Activated effector memory CD4-positive, alpha-beta T cell treated with Interleukin-2 at 50 U/mL for 16 hours (primary cell): ENCODE measurements around the gene DESI1.
"Not testable (repeated sequence)": the region's sequence is repeated elsewhere in the genome, so short reads cannot be mapped to it uniquely, and the experiment has no call there.

Experiments used
- DNase-seq: peaks from one replicate; pipeline ENCODE4 v3.0.0-alpha.2; 2020

DESI1 gene

DNA sequence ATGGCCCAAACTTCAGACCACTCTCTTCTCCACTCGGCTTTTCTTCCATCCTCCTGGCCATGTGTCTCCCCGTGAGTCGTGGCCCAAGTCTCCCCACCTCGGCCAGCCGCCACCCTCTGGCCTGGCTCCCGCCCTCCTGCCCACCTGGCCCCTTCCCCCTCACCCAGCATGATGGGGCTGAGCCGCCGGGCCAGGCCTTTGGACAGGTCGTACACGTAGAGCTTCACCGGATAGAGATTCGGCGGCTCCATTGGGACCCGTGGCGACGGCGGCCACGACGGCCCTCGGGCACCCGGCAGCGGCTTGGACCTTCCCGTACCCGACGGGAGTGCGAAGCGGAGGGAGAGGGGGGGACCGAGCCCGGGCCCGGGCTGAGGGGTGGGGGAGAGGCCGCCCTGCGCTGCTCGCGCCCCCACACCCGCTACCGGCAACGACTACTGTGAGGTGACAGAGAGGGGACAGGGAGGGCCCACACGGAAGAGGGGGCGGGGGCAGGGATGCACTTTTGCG, at the start of gene DESI1:
Gene DESI1 (minus strand): TSS at position 455 of the 510 bp plus-strand sequence. CDS start 204 bp downstream, at position 251.
- no peak for DNase-seq

DNA sequence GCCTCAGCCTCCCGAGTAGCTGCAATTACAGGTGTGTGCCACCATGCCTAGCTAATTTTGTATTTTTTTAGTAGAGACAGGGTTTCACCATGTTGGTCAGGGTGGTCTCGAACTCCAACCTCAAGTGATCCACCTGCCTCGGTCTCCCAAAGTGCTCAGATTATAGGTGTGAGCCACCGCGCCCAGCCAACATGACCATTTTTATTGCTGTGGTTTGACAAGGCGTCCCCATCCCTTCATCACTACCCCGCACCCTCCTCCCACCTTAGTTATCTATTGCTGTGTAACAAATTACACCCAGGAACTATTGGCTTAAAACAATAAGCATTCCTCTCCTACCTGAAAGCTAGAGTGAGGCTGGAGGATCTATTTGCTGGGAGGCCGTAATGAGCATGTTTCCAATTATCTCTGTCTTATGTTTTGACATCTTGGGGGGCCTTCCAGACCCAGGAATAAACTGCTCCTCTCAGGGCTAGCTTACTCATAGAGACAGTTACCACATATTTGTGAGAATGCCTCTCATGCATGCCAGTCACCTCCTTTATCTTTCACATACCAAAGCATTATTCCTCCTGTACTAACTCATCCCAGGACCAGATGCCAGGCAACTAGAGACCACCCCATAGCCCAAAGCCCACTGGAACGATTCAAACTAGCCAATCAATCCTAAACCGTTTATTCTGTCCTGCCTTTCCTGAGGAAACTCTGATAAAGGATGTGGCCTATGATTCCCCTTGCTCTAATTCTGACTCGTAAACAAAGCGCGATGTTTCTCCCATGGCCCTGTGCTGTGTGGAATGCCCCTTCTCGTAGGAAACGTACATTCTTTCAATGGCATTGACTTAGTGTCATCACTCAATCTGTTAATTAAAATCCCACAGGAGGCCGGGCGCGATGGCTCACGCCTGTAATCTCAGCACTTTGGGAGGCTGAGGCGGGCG, 48.4 kb upstream of the DESI1 start:
- no peak for DNase-seq

DNA sequence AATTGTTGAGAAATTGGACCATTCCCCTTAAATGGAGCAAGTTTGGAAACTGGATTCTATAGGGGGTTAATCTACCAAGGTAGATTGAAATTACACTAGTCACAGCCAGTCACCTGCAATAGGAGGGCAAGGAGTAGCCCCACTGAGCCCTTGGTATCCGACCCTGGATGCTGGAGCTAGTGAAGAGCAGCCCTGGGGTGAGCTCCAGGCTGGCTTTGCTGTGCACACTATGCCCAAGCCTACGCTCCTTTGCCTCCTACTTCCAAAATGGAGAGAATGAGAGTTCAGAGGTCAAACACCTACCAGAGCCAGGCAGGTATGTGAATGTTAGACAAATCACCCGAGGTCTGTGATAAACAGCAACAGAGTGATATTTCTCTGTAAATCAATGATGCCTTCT, 44.1 kb upstream of the DESI1 start:
- no peak for DNase-seq

DNA sequence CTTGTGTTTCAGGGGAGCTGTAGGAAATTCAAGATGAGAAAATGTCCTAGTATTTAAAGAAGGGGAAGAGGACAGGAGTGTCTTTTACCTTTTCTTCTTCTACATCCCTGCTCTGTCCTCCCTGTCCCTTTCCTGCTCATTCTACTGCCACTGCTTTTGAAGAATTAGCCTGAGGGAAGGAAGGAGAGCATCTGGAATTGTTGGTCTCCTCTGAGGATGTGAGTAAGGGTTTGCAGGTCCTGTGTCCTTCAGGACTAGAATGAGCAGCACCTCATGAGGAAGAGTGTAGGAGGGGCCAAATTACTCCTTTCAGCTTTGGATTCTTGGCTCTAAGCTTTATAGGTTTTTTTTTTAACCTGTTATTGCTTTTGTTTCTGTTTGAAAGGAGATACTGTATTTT, 43.6 kb upstream of the DESI1 start:
- no peak for DNase-seq

DNA sequence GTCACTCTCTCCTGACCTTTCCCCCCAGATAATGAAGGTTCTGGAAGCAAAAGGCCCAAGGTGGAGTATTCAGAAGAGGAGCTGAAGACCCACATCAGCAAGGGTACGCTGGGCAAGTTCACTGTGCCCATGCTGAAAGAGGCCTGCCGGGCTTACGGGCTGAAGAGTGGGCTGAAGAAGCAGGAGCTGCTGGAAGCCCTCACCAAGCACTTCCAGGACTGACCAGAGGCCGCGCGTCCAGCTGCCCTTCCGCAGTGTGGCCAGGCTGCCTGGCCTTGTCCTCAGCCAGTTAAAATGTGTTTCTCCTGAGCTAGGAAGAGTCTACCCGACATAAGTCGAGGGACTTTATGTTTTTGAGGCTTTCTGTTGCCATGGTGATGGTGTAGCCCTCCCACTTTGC, 42.8 kb upstream of the DESI1 start:
- DNase-seq = not testable (repeated sequence)

DNA sequence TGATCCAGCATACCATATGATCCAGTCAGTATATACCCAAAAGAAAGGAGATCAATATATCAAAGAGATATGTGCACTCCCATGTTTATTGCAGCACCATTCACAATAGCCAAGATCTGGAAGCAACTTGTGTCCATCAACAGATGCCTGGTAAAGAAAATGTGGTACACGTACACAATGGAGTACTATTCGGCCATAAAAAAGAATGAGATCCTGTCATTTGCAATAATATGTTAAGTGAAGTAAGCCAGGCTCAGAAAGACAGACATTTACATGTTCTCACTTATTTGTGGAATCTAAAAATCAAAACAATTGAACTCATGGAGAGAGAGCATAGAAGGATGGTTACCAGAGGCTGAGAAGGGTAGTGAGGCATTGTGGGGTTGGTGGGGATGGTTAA, 40.9 kb upstream of the DESI1 start:
- DNase-seq = no peak

DNA sequence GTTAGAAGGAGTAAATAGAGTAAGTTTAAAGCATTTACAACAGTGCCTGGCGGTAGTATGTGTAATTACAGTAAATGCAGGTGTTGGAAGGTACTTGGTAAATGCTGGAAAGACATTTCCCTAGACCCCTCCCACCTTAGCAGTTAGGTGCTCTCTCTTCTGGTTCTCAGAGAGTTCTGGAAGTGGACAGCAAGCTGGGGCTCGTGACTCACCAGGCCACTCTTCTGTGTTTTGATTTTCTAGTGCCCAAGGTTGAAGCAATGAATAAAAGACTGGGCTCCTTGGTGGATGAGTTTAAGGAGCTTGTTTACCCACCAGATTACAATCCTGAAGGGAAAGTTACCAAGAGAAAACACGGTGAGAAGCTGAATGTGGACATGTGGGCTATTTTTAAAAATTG, 40.2 kb upstream of the DESI1 start:
- no peak for DNase-seq

DNA sequence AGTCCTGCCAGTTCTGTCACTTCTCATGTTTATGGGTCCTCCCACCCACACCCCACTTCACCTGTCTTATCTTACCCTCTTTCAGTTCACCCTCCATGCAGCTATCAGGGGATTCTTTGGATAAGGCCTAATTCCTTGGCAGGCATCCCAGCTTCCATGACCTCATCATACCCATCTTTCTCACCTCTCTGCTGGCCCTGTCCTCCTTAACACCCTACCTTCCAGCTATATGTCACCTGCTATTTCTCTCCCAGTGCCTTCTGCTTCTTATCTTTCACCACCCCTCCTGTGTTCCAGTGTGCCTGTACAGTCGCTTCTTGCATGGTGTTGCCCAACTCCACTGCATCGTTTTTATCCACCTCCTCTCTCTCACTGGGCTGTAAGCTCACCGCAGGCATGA, 39.6 kb upstream of the DESI1 start:
- no peak for DNase-seq

DNA sequence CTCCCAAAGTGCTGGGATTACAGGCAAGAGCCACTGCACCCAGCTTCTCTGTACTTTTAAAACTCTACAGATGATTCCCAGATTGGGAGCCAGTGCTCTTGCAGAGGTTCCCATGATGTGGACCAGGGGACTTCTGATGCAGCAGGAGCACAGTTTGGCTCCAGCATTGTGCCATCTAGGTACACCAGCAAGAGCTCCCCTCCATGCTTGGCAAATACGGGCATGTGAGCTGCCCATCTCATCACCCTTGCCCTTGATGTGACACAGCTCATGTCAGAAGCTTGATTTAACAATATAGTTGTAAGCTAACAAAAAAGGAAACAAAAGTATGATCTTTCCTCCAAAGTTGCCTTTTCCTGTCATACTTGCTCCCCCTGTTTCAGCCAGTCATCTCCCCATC, 39.1 kb upstream of the DESI1 start:
- DNase-seq = no peak

DNA sequence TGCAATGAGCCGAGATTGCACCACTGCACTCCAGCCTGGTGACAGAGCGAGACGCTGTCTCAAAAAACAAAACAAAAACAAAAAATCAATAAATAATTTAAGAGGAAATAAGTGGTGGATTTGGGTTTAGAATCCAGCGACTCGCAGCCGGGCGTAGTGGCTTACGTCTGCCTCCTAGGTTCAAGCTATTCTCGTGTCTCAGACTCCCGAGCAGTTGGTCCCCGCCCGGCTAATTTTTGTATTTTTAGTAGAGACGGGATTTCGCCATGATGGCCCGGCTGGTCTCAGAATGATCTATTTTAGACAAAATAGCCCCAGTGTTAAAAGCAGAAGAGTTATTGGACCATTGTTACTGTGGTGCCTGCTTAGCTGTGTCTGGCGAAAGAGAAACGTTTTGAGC, 38.0 kb upstream of the DESI1 start:
- no peak for DNase-seq

DNA sequence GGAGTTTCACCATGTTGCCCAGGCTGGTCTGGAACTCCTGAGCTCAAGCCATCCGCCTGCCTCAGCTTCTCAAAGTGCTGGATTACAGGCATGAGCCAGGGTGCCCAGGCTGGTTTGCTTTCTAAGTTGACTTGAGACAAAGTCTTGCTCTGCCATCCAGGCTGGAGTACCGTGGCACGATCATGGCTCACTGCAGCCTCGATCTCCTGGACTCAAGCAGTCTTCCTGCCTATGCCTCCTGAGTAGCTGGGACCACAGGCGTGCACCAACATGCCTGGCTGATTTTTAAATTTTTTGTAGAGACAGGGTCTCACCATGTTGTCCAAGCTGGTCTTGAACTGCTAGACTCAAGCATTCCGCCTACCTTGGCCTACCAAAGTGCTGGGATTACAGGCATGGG, 36.9 kb upstream of the DESI1 start:
- no peak for DNase-seq

DNA sequence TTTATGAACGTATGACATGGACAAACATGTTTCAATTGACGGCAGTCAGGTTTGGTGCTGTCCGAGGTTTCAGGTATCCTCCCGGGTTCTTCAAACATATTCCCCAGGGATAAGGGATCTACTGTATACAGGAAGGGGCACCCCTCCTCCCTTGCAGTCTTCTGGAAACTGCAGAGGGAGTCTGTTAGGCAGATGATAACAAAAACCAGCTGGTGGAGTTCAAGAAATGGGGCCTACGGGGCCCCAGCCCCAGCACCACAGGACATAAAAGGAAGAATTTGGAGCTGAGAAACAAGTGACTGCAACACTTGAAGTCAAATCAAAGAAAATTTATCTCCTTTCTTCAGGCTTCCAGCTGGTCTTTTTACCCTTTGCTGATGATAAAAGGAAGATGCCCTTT, 35.7 kb upstream of the DESI1 start:
- DNase-seq = no peak

DNA sequence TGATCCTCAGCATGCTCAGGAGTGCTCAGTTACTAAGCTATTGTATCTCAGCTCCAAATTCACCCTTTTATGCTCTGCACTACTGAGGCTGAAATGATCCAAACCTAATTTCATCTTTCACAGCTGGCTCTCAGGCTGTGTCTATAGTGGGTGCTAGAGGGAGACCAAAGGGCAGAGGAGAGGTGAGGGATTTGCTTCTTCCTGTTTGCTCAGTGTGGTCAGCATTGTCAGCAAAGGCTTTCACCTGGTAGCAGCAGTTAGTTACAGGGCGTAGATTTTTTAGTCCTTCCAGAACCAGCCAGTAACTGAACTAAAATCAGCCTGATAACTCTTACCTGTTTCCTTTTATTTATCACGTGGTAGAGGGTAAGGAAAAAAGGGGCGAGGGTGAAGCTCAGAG, 33.5 kb upstream of the DESI1 start:
- no peak for DNase-seq

DNA sequence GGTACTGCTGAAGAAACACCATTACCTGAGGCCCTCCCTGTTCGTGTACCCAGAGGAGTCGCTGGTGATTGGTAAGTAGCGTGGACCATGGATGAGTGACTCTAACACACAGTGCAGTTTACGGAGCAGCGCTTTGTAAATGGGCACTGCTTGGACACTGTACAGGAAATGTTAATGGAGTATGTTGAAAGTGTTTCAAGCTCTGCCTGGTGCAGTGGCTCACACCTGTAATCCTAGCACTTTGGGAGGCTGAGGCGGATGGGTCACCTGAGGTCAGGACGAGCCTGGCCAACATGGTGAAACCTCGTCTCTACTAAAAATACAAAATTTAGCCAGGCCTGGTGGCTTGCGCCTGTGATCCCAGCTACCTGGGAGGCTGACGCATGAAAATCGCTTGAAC, 30.0 kb upstream of the DESI1 start:
- no peak for DNase-seq

DNA sequence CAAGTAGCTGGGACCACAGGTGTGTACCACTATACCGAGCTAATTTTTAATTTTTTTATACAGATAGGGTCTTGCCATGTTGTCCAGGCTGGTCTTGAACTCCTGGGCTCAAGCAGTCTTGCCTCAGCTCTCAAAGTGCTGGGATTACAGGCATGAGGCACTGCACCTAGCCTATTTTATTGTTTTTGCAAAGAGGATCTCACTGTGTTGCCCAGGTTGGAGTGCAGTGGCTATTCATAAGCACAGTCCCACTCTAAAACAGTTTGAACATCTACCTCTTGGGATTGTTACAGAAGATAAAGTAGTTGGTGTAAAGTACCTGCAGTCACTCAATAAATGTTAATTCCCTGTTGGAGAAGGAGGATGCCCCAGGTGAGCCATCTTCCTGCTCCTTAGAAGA, 29.4 kb upstream of the DESI1 start:
- DNase-seq = no peak

DNA sequence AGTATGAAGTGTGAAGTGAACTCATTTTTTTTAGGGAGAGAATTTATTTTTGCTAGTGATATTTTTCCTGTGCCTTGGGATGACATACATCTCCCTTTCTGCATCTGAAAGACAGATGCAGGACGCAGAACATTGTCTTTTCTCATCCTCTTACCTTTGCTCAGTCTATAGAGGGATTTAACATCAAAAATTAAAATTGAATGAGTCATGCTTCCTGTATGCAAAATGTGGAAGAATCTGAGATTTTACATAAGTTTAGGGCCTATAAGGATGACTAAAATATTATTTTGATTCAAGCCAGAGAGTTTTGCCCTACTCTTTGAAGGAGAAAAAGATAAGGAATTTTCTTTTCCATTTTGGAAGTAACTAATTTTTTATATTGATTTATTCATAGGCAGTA, 27.6 kb upstream of the DESI1 start:
- no peak for DNase-seq

DNA sequence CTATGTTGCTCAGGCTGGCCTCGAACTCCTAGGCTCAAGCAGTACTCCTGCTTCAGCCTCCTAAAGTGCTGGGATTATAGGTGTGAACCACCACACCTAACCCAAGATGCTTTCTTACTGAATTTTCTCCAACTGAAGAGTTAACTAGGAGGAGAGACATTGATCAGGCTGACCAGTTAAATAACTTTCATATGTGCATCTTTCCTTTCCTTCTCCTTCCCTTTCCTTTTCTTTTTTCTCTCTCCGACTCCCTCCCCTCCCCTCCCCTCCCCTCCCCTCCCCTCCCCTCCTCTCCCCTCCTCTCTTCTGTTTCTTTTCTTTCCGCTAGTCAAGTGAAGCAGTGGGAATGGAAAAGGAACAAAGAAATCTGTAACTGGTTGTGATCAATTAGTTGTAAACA, 26.9 kb upstream of the DESI1 start:
- no peak for DNase-seq

DNA sequence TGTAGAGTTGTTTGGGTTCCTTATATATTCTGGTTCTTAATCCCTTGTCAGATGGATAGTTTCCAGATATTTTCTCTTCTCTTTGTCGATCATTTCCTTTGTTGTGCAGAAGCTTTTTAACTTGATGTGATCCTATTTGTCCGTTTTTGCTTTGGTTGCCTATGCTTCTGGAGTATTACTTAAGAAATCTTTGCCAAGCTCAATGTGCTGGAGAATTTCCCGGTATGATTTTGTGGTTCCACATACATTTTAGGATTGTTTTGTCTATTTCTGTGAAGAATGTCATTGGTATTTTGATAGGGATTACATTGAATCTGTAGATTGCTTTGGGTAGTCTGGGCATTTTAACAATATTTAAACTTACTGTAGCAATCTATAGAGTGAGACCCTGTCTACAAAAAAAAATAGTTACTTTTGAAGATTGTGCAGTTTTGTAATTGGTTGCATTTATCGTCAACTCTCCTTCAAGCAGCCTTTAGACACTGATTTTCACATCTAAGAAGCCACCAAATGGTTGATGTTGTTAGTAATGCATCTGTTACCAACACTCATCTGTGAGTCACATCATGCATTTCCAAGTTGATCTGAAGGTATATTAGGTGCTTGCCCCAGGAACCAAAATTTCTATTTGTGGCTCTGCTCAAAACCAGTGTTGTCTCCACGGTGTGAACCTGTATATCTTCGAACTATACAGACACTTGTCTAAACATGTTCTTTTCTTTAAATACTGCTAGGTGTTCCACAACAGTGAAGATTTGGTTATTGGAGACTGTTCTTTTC, 21.7 kb upstream of the DESI1 start:
- DNase-seq = no peak

DNA sequence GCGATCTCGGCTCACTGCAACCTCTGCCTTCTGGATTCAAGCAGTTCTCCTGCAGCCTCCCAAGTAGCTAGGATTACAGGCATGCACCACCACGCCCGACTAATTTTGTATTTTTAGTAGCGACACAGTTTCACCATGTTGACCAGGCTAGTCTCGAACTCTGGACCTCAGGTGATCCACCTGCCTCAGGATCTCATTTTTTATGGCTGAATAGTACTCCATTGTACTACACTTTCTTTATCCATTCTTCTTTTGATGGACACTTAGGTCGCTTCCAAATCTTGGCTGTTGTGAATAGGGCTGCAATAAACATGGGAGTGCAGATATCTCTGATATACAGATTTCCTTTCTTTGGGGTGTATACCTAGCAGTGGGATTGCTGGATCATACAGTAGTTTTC, 21.0 kb upstream of the DESI1 start:
- DNase-seq = no peak

DNA sequence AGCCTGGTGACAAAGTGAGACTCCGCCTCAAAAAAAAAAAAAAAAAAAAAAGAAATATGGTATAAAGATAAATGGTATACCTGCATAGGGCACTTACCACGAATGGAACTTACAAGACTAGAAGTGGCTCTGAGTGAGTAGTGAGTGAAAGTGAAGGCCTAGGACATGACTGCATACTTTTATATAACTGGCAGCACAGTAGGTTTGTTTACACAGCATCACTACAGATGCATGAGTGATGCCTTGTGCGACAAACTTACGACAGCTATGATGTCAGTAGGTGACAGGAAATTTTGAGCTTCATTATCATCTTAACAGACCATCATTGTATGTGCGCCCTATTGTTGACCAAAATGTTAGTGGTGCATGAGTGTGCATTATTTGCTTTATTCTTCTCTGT, 17.9 kb upstream of the DESI1 start:
- no peak for DNase-seq

DNA sequence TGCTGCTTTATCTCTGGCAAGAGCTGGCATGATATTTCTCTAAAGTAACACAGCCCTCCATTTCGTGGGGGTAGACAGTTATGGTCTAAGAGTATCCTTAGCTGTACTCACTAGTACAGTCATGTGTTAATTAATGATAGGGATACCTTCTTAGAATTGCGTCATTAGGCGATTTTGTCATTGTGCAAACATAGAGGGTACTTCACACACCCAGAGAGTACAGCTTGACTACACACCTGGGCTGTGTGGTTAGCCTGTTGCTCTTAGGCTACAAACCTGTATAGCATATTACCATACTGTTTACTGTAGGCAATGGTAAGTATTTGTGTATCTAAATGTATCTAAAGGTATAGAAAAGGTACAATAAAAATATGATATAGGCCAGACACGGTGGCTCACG, 17.3 kb upstream of the DESI1 start:
- no peak for DNase-seq

DNA sequence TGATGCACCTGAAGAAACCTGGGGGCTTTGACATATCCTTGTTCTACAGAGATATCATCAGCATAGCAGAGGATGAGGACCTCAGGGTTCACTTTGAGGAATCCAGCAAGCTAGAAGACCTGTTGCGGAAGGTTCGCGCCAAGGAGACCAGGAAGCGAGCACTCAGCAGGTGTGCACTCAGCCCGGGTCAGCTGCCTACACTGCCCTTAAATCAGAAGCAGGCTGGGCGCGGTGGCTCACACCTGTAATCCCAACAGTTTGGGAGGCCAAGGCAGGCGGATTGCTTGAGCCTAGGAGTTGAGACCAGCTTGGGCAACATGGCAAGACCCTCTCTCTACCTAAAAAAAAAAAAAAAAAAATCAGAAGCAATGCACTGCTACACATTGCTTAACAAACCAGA, 16.8 kb upstream of the DESI1 start:
- DNase-seq = not testable (repeated sequence)

DNA sequence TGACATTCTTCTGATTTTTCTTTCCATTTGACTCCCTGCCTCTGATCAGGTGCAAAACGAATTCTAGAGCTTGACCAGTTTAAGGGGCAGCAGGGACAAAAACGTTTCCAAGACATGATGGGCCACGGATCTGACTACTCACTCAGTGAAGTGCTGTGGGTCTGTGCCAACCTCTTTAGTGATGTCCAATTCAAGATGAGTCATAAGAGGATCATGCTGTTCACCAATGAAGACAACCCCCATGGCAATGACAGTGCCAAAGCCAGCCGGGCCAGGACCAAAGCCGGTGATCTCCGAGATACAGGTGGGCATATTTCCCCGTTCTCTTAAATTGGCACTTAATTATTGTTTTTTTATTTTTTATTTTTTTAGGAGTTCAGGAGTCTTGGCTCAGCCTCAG, 15.6 kb upstream of the DESI1 start:
- no peak for DNase-seq

DNA sequence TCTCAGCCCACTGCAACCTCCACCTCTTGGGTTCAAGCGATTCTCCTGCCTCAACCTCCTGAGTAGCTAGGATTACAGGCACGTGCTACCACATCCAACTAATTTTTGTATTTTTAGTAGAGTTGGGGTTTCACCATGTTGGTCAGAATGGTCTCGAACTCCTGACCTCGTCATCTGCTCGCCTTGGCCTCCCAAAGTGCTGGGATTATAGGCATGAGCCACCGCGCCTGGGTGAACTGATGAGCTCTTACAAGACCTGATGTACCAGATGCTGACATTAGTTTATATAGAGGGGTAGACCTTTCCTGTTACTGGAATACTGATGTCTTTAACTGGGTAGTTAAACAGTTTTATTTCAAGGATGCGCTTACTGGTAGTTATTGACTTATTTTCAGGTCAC, 13.8 kb upstream of the DESI1 start:
- not testable (repeated sequence) for DNase-seq
